Peyer's patch (tissue), 4 donors: ENCODE measurements around the gene MYO15A. TPM values are rescaled to one million over a fixed set of nuclear protein-coding genes. Genes with fewer than 3 reads are reported as not detected.
"Not testable (repeated sequence)": the region's sequence is repeated elsewhere in the genome, so short reads cannot be mapped to it uniquely, and the experiment has no call there.

ENCODE experiments used
- DNase-seq, 3 donors: peaks; one replicate each; pipeline ENCODE4 v3.0.0-alpha.2; 2017 to 2019
- H3K27ac ChIP-seq, 4 donors: fragments of 200-600 bp; sonication (generic); one replicate each; pipeline ENCODE4 v1.5.1; 2016 to 2019
- H3K27me3 ChIP-seq, 2 donors: fragments of 200-600 bp; sonication (generic); one replicate each; pipeline ENCODE4 v1.5.1; 2019
- H3K36me3 ChIP-seq, 3 donors: fragments of 200-600 bp; sonication (generic); one replicate each; pipeline ENCODE4 v1.5.1; 2016 to 2019
- H3K4me1 ChIP-seq, 4 donors: fragments of 200-600 bp; sonication (generic); one replicate each; pipeline ENCODE4 v1.5.1; 2016 to 2019
- H3K4me3 ChIP-seq, 4 donors: fragments of 200-600 bp; sonication (generic); 1 replicate in 3 of 4; 2 replicates in 1 of 4; pipeline ENCODE4 v1.5.1; 2016 to 2019; ENCODE audit warnings: mild to moderate bottlenecking in 1 of 4
- H3K9me3 ChIP-seq, 4 donors: fragments of 200-600 bp; sonication (generic); one replicate each; pipeline ENCODE4 v1.5.1; 2016 to 2019; ENCODE audit warnings: mild to moderate bottlenecking in 1 of 4
- POLR2A ChIP-seq, 2 donors: fragments of 450-650 bp; IDR thresholded peaks; one replicate each; pipeline ENCODE4 v1.5.1; 2017; ENCODE audit warnings: antibody characterized with exemption in 2 of 2, mild to moderate bottlenecking in 2 of 2, moderate library complexity in 2 of 2
- total RNA-seq, 4 donors: library from RNA; depleted of rRNA; stranded (reverse); fragments of >200 nt; gene quantifications; one replicate each; pipeline ENCODE4 v1.1.0, GENCODE V29; 2016
- TF ChIP-seq, protein P1 (sequence below), 6 experiments: fragments of 450-650 bp in 4 of 6; fragments of 200-600 bp in 2 of 6; sonication (generic) in 1 of 6; IDR thresholded peaks; one replicate each; pipeline ENCODE4 v1.5.1; 2017 to 2019; ENCODE audit warnings: antibody characterized with exemption in 6 of 6, mild to moderate bottlenecking in 3 of 6, moderate library complexity in 1 of 6

Gene MYO15A
- total RNA-seq, 4 donors from 2014 or later, result 3.6 to 5.0 (median 3.8) TPM; not detected in 1

DNA sequence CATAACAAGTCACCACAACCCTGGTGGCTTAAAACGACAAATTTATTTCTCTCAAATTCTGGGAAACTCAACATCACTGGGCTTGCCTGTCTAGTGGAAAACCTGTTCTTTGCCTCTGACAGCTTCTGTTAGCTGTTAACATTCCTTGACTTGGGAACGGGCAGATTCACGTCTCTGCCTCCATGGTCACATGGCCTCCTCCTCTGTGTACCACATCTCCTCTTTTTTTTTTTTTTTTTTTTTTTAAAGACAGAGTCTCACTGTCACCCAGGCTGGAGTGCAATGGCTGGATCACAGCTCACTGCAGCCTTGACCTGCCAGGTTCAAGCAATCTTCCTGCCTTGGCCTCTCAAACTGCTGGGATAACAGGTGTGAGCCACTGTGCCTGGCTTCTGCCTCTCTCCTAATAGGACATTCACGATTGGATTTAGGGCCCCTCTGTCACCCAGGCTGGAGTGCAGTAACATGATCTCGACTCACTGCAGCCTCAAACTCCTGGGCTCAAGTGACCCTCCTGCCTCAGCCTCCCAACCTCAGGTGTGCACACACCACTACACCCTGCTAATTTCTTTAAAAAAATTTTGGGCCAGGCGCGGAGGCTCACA lies 105.2 kb downstream of the MYO15A start:
- peaks cover 0 to 23% (median 0%) of the 10 kb centered on the region in 3 donors for H3K36me3 ChIP-seq
- TF ChIP-seq, protein P1, sequence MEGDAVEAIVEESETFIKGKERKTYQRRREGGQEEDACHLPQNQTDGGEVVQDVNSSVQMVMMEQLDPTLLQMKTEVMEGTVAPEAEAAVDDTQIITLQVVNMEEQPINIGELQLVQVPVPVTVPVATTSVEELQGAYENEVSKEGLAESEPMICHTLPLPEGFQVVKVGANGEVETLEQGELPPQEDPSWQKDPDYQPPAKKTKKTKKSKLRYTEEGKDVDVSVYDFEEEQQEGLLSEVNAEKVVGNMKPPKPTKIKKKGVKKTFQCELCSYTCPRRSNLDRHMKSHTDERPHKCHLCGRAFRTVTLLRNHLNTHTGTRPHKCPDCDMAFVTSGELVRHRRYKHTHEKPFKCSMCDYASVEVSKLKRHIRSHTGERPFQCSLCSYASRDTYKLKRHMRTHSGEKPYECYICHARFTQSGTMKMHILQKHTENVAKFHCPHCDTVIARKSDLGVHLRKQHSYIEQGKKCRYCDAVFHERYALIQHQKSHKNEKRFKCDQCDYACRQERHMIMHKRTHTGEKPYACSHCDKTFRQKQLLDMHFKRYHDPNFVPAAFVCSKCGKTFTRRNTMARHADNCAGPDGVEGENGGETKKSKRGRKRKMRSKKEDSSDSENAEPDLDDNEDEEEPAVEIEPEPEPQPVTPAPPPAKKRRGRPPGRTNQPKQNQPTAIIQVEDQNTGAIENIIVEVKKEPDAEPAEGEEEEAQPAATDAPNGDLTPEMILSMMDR (IDR thresholded peaks at IDR 0.05), result no peak
- no peak for TF ChIP-seq POLR2A (IDR thresholded peaks at IDR 0.05)
- no peaks in the 10 kb centered on the region for H3K27me3 ChIP-seq
- H3K4me3 ChIP-seq, result no peak overlapping the region
- peaks cover 0 to 2% (median 0%) of the 10 kb centered on the region in 4 donors for H3K4me1 ChIP-seq
- DNase-seq, result no peak
- H3K27ac ChIP-seq, result no peak overlapping the region
- no peaks in the 10 kb centered on the region for H3K9me3 ChIP-seq

DNA sequence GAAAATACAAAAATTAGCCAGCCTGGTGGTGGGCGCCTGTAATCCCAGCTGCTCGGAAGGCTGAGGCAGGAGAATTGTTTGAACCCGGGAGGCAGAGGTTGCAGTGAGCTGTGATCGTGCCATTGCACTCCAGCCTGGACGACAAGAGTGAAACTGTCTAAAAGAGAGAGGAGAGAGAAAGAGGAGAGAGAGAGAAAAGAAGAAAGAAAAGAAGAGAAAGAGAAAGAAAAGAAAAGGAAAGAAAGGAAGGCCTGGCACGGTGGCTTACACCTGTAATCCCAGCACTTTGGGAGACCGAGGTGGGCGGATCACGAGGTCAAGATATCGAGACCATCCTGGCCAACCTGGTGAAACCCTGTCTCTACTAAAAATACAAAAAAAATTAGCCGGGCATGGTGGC lies 108.3 kb downstream of the MYO15A start:
- H3K27ac ChIP-seq, H3K9me3 ChIP-seq, H3K36me3 ChIP-seq, H3K27me3 ChIP-seq, DNase-seq, H3K4me3 ChIP-seq, H3K4me1 ChIP-seq: not testable (repeated sequence)

DNA sequence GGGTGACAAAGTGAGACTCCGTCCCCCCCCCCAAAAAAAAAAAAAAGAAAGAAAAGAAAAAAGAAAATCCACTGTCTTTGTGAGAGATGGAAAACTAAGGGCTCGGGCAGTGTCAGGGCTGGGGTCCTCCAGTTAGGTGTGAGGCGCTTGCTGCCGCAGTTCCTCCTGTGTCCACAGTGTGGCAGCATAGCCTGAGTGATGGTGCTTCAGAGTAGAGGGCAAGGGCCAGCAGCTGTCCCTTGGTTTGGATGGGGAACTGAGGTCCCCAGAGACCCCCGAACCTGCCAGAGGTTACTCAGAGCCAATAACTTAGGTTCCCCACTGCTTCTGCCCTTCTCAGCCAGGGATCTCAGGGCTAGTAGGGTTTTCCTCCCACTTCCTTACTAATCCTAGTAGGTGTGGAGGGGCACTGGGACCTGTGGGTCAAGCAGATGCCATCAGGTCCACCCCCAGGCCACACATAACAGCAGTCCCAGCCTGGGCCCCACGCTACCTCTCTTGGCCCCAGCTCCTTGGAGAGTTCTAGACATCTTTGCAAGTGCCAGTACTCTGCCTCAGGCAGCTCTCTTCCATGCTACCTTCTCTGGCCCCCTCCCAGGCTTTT lies 109.0 kb downstream of the MYO15A start:
- H3K4me1 ChIP-seq, result peaks cover 0 to 8% (median 0%) of the 10 kb centered on the region in 4 donors
- H3K4me3 ChIP-seq, result no peak overlapping the region
- peak; percentile 72 to 93 (median 84) for DNase-seq
- no peaks in the 10 kb centered on the region for H3K9me3 ChIP-seq
- no peaks in the 10 kb centered on the region for H3K27me3 ChIP-seq
- H3K27ac ChIP-seq, result no peak overlapping the region
- TF ChIP-seq, protein P1 (IDR thresholded peaks at IDR 0.05), result peak; percentile 76 to 92 (median 86)
- no peak for TF ChIP-seq POLR2A (IDR thresholded peaks at IDR 0.05)
- no peaks in the 10 kb centered on the region for H3K36me3 ChIP-seq

DNA sequence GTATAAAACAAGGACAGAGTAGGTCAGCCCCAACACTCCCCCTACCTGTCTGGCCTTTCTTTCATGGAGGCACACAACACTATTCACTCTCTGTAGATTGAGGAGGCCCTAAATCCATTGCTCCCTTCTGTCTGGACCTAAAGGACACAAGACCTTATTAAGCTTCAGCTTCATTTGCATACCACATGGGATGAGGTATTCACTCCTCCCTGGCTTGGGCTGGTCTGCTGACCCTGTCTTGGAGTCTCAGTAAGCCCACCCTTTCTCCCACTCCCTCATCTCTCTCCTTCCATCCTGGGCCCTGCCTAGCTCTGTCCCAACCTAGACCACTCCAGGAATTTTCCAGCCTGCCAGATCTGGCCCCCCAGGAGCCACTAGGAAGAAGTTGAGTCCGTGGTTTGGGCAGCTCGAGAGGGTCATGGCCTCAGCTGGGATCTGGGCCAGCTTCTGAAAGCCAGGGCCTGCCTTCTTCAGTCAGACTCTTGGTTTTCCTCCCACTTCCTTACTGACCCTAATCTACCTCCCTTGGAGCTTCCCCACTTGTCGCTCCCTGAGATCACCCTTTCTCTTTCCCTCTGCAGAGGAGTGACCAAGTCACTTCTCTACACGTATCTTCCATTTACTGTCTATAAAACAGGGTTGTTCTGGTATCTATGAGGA lies 110.3 kb downstream of the MYO15A start:
- Histone ChIP-seq H3K27ac (no peak overlapping the region), H3K36me3 (no peaks in the 10 kb centered on the region), H3K4me1 (peaks cover 0 to 8% (median 0%) of the 10 kb centered on the region in 4 donors), H3K27me3 (no peaks in the 10 kb centered on the region), H3K9me3 (no peaks in the 10 kb centered on the region), H3K4me3 (no peak overlapping the region)
- TF ChIP-seq, protein P1 (IDR thresholded peaks at IDR 0.05), result no peak
- no peak for TF ChIP-seq POLR2A (IDR thresholded peaks at IDR 0.05)
- DNase-seq, result no peak

GRCh38 chr17:18224053-18224386 lies 115.5 kb downstream of the MYO15A start:
- Histone ChIP-seq H3K4me3 (no peak overlapping the region), H3K27ac (peak overlapping the region in 2 of 4 donors; percentile 28 to 31), H3K9me3 (no peaks in the 10 kb centered on the region), H3K36me3 (no peaks in the 10 kb centered on the region), H3K27me3 (no peaks in the 10 kb centered on the region), H3K4me1 (peaks cover 3 to 22% (median 11%) of the 10 kb centered on the region in 4 donors)
- no peak for DNase-seq
- TF ChIP-seq, protein P1 (IDR thresholded peaks at IDR 0.05), result no peak
- no peak for TF ChIP-seq POLR2A (IDR thresholded peaks at IDR 0.05)
